NB4 (cell line): ENCODE measurements around the gene COMMD4.
"Not testable (repeated sequence)": the region's sequence is repeated elsewhere in the genome, so short reads cannot be mapped to it uniquely, and the experiment has no call there.

Source experiments
- DNase-seq: peaks from one replicate; pipeline ENCODE4 v3.0.0; 2010; ENCODE audit warnings: low read depth
- H3K4me3 ChIP-seq: one replicate; pipeline ENCODE4 v1.5.1; 2011; ENCODE audit warnings: mild to moderate bottlenecking, low read depth, low read length, moderate library complexity
- CTCF ChIP-seq: IDR thresholded peaks from one replicate; pipeline ENCODE4 v1.5.1; 2012; ENCODE audit warnings: low read depth, low read length
- MAX ChIP-seq: IDR thresholded peaks from 2 replicates; pipeline ENCODE4 v1.6.1; 2011; ENCODE audit warnings: low read depth, low read length
- MYC ChIP-seq: IDR thresholded peaks from 2 replicates; pipeline ENCODE4 v1.6.1; 2011; ENCODE audit warnings: low read depth, low read length
- POLR2A ChIP-seq: IDR thresholded peaks from 2 replicates; pipeline ENCODE4 v1.6.1; 2011; ENCODE audit warnings: mild to moderate bottlenecking; ENCODE audit not compliant: insufficient read length; ENCODE audit errors: extremely low read depth

COMMD4 gene

DNA sequence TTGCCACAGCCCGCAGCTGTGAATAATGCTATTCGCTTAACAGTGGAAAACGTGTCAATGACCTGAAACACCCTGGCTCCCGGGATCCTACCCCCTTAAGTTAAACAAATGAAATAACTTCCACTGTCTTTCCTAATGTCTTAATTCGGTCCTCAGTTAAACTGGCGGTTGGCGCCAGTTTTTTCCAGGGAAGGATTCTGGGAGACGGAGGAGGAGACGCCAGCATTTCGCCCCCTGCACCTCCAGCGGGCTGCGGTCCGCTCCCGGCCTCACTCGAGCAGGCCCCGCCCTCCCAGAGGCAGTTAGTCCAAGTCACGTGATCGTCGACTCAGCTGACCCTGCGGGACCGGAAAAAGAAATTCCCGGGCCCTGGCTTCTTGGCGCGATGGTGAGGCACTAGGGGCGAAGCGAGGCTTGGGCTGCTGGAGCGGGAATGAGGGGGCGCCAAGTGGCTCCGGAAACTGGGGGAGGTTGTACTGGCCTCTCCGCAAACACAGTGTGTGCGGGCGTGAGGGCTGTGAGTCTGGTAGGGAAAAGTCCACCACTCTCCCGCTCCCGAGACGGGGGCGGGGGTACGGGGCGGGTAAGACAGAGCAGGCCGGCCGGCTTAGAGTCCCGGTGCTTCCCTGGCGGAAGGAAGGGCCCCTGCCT is at the start of gene COMMD4:
TSS of gene COMMD4 (plus strand) at position 359 of the 651 bp plus-strand sequence. CDS start at position 386, 27 bp downstream.
- peak; percentile 92 for DNase-seq
- TF ChIP-seq MAX (peak; percentile 71; the same call in 1 of the 2 replicates), CTCF (no peak), POLR2A (peak; percentile 58), MYC (no peak)
- peak within 1 kb of the TSS; percentile 81 for H3K4me3 ChIP-seq

DNA sequence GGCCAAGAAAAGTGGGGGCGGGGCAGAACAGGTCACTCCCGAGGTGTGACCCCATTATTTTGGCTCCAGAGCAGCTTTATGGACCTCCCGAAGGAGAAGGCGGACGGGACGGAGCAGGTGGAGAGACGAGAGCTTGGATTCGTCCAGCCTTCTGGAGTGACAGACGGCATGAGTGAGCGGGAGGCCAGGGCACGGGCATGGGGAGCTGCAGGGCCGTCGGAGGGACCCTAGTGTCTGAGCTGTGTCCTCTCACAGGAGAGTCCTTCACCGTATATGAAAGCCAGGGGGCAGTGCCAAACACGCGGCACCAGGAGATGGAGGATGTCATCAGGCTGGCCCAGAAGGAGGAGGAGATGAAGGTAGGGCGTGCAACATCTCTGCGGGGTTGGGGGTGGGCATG is 42.2 kb upstream of the COMMD4 start:
- DNase-seq, H3K4me3 ChIP-seq: not testable (repeated sequence)

- DNase-seq, H3K4me3 ChIP-seq: not testable (repeated sequence)
These were observed 37.1 kb upstream of the COMMD4 start for GRCh38 chr15:75298541-75299310.

GRCh38 chr15:75299311-75299688 is 36.6 kb upstream of the COMMD4 start:
- not testable (repeated sequence) for H3K4me3 ChIP-seq, DNase-seq
- TF ChIP-seq CTCF: peak; percentile 36

DNA sequence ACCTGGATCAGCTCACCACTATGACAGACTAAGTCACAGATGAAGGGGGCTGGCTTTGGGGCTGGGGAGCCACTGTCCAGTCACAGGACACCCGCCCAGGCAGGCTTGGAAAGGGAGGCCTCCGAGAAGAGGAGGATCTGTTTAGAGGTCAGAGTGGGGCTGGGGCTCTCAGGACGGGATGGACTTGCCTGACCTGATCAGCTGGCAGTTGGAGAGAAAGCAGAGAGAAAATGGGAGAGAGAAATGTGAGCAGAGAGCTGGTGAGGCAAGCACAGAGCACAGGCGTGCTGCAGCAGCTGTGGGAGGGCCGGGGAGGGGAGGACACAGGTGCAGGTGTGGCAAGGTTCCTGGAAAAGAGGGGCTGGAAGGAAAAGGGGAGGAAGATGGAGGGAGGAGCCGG is 35.8 kb upstream of the COMMD4 start:
- not testable (repeated sequence) for H3K4me3 ChIP-seq, DNase-seq

DNA sequence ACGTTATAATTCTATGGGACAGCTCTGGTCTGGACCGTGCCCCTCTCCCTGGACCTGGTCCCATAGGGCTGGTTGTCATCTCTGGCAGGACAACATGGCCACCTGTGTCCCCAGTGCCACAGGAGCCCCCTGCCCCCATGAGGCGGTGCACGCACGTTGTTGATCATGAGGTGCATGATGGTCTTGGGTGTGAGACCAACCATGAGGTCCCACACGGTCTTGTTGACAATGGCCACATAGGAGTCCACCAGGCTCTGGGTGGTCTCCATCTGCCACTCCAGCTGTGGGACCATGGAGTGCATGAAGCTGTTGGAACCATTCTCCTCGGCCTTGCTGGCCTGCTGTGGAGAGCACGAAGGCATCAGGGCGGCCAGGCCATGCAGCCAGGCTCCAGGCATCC is 33.5 kb upstream of the COMMD4 start:
- TF ChIP-seq POLR2A: no peak
- TF ChIP-seq CTCF: no peak
- no peak for TF ChIP-seq MYC
- no peak for TF ChIP-seq MAX
- no peak for DNase-seq
- no peak overlapping the region for H3K4me3 ChIP-seq

- not testable (repeated sequence) for H3K4me3 ChIP-seq, DNase-seq
These were observed 33.1 kb upstream of the COMMD4 start for GRCh38 chr15:75302753-75303152.

- TF ChIP-seq MYC: no peak
These were observed 29.7 kb upstream of the COMMD4 start for GRCh38 chr15:75306188-75306587.

GRCh38 chr15:75307778-75308390 is 28.0 kb upstream of the COMMD4 start:
- TF ChIP-seq MAX (no peak), CTCF (peak; percentile 75), POLR2A (no peak), MYC (no peak)
- DNase-seq: peak; percentile 67
- no peak overlapping the region for H3K4me3 ChIP-seq

More at GRCh38 chr15:75306188-75306587, 29.7 kb upstream of the COMMD4 start:
- no peak overlapping the region for H3K4me3 ChIP-seq
- no peak for DNase-seq
